GM19351 (cell line): ENCODE measurements around the gene PPP2R3C.
"Not testable (repeated sequence)": the region's sequence is repeated elsewhere in the genome, so short reads cannot be mapped to it uniquely, and the experiment has no call there.

ENCODE experiments used
- ATAC-seq: cut with Tn5 transposase; IDR thresholded peaks from one replicate; pipeline ENCODE4 v1.9.1; 2021; ENCODE audit warnings: mild to moderate bottlenecking, moderate library complexity; ENCODE audit not compliant: unreplicated experiment

The PPP2R3C gene

GRCh38 chr14:35133542-35134328, 11.9 kb upstream of the PPP2R3C start:
- ATAC-seq, result no peak

- ATAC-seq, result no peak
Observed at GRCh38 chr14:35124127-35124526, 2.3 kb upstream of the PPP2R3C start.

DNA sequence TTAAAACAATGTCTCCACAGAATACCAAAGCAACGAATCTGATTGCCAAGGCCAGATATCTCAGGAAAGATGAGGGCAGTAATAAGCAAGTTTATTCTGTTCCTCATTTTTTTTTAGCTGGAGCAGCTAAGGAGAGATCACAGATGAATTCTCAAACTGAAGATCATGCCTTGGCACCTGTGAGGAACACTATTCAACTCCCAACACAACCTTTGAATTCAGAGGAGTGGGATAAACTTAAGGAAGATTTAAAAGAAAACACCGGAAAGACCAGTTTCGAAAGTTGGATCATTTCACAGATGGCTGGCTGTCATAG, 1.6 kb upstream of the PPP2R3C start:
- no peak for ATAC-seq

GRCh38 chr14:35122696-35123387, 1.1 kb upstream of the PPP2R3C start:
- no peak for ATAC-seq

GRCh38 chr14:35121026-35121886, 534 bp downstream of the PPP2R3C start:
- no peak for ATAC-seq

DNA sequence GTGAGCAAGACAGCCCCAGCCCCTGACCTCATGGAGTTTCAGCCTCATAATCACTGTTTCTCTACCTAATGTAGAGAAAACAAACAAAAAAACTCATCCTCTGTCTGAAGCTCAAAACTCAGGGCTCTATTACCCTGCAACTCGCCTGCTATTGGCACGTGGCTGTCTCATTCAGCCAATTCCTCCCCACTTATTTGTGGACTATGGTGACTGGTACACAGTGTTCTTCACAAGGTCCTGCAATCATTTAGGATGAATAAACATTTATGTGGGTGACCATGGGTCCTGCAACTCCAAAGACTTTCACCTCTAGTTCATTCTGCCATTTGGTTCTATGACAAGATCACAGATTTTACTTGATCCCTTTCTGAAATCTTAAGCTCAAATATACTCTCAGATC, 4.7 kb downstream of the PPP2R3C start:
- ATAC-seq, result no peak

DNA sequence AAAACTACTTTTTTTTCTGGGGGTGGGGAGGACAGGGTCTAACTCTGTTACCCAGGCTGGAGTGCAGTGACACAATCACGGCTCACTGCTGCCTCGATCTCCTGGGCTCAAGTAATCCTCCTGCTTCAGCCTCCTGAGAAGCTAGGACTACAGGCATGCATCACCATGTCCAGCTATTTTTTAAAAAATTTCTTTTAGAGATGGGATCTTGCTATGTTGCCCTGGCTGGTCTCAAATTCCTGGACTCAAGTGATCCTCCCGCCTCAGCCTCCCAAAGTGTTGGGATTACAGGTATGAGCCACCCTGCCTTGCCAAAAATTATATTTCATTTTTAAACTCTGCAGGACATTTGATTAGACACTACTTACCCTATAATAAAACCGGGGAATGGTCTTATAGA, 5.5 kb downstream of the PPP2R3C start:
- ATAC-seq, result no peak

DNA sequence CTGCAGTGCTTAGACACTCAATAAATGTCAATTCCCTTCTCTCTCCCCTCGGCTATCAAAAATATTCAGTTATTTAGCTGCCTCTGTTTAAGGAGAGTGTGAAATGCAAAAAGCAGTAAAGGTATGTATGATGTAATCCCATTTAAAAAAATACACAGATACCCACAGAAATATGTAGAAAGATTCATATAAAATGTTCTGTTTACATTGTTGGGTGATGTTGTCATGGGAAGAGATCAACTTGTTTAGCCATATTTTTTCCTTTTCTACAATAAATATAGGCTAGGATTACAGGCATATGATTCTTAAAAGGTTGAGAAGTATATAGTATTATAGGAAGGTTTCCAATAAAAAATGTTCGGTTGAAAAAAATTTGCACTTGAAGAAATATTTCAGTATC, 7.8 kb downstream of the PPP2R3C start:
- no peak for ATAC-seq

GRCh38 chr14:35113308-35113950, 8.4 kb downstream of the PPP2R3C start:
- ATAC-seq, result no peak

- no peak for ATAC-seq
Observed at GRCh38 chr14:35112641-35113040, 9.1 kb downstream of the PPP2R3C start.

GRCh38 chr14:35107866-35108265, 13.9 kb downstream of the PPP2R3C start:
- ATAC-seq, result no peak

- not testable (repeated sequence) for ATAC-seq
Observed at GRCh38 chr14:35094645-35095044, 27.1 kb downstream of the PPP2R3C start.

DNA sequence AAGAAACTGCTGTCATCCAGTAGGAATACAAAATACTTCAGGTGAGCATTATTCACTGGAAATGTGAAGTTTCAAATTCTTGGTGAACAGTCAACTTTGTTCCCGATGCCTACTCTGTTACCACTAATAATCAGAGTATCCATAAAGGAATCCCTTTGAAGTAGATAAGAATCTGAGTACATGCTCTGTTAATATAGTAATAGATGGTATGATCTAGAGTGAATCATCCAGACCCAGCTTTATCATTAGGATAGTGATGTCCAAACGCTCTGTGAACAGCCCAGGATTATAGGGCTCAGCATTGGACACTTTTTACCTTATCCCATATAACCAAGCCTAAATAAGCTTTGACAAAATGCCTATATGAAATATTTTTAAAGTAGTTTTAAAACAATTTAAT, 33.3 kb downstream of the PPP2R3C start:
- ATAC-seq, result no peak

DNA sequence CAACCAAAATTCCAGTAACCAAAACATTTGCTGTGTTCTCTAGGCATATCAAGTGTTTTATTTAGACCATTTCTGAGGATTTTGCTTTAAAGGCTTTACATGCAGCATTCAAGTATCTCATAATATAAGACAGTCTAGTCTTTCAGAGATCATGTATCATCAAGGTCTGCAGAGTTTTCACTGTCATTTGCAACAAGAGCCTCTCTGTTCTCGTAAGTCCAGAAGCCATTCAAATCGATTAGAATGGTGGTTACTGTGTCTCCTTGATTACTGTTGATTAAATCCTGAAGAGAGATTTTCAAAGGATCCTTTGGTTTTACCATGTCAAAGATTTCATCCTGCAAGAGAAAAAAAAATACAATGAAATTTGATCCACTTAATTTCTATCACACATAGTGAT, 36.3 kb downstream of the PPP2R3C start:
- no peak for ATAC-seq

- no peak for ATAC-seq
Observed at GRCh38 chr14:35083530-35084150, 38.1 kb downstream of the PPP2R3C start.

GRCh38 chr14:35079742-35080141, 42.0 kb downstream of the PPP2R3C start:
- ATAC-seq, result no peak

- no peak for ATAC-seq
Observed at GRCh38 chr14:35078082-35078481, 43.7 kb downstream of the PPP2R3C start.

DNA sequence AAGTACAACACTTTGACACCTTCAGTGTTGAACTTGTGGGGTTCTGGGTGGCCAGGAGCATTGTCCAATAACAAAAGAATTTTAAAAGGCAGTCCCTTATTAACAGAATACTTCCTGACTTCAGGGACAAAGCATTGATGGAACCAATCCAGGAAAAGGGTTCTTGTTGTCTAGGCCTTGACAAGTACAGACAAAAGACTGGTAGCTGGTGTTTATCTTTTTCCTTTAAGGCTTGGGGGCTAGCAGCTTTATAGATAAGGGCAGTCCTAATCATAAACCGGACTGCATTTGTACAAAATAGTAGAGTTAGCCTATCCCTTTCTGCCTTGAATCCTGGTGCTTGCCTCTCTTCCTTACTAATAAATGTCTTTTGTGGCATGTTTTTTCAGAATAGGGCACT, 48.3 kb downstream of the PPP2R3C start:
- ATAC-seq, result no peak

DNA sequence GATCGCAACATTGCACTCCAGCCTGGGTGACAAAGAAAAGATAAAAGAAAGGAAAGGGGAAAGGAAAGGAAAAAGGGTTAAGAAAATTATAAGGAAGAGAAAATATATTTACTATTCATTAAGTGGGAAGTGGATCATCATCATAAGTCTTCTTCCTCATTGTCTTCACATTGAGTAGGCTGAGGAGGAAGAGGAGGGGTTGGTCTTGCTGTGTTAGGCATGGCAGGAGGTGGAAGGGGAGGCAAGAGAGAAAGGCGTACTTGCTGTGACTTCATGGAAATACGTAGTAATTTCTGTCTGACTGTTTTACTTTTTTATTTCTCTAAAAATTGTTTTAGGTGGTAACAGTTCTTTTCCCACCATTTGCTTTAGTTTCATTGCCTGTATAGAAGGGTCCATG, 49.6 kb downstream of the PPP2R3C start:
- no peak for ATAC-seq

- no peak for ATAC-seq
Observed at GRCh38 chr14:35068238-35069012, 53.4 kb downstream of the PPP2R3C start.
